ENCODE data around the gene ITPR2.

DNA sequence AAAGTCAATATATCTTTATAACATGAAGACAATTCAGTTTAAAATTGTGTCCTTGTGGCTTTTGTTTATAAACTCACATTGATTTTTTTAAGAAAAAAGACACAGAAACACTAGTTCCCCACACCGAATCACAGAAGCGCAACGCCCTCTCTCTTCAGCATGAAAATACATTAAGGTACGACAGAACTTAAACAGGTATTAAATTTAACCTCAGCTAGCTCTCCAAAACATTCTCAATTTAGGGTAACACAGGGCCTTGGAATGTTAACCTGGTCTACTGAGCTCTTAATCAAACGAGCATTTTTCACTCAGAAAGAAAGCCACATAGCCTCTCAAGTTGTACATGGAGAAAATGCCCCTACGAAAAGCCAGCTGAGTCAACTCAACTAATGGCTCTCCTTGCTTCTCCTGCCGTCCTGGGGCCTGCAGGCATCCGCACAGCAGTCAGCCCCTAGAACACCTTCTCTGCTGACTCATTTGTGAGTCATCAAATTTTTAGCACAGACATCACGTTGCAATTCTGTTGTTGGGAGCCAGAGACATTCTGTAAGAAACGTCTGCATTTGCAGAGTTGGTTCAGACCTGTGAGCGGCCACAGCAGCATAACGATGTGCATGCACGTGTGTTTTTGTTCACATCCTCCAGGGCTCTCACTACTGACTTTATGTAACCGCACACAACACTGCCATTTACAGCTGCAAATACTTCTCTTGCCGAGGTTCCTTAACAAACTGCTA, 141.6 kb downstream of the ITPR2 start:
- TF ChIP-seq, protein P1, sequence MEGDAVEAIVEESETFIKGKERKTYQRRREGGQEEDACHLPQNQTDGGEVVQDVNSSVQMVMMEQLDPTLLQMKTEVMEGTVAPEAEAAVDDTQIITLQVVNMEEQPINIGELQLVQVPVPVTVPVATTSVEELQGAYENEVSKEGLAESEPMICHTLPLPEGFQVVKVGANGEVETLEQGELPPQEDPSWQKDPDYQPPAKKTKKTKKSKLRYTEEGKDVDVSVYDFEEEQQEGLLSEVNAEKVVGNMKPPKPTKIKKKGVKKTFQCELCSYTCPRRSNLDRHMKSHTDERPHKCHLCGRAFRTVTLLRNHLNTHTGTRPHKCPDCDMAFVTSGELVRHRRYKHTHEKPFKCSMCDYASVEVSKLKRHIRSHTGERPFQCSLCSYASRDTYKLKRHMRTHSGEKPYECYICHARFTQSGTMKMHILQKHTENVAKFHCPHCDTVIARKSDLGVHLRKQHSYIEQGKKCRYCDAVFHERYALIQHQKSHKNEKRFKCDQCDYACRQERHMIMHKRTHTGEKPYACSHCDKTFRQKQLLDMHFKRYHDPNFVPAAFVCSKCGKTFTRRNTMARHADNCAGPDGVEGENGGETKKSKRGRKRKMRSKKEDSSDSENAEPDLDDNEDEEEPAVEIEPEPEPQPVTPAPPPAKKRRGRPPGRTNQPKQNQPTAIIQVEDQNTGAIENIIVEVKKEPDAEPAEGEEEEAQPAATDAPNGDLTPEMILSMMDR (IDR thresholded peaks at IDR 0.05): no peak
- no peak for TF ChIP-seq POLR2A (IDR thresholded peaks at IDR 0.05)

Measured in Peyer's patch (tissue), 4 donors.